EL (cell line): Measurements from ENCODE around the gene COL21A1.
"Not testable (repeated sequence)": the region's sequence is repeated elsewhere in the genome, so short reads cannot be mapped to it uniquely, and the experiment has no call there.

Experiments used
- DNase-seq: peaks from one replicate; pipeline ENCODE4 v3.0.0-alpha.2; 2016

The COL21A1 gene

GRCh38 chr6:56246881-56247653 is at the start of gene COL21A1:
Gene COL21A1, minus strand, starts transcription at chr6:56247580. Its CDS starts 64,962 bp downstream, at chr6:56182618.
- DNase-seq, result peak; percentile 18

DNA sequence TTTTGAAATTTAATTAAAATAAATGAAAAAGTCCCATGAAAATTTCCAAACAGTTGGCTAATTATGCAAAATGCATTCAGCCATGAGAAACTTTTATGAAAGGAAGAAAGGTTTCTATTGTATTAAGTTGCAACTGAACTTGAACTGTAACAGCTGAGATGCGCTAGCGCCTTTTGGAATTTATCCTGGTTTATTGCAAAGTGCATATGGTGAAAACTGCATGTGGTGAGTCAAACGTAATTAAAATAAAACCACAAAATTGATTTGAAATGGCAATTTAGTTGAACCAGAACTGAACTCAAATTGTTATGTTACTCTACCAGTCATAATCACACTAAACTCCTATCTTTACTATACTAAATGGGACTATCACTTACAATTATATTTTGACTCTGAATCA is 46.4 kb upstream of the COL21A1 start:
- DNase-seq, result no peak

DNA sequence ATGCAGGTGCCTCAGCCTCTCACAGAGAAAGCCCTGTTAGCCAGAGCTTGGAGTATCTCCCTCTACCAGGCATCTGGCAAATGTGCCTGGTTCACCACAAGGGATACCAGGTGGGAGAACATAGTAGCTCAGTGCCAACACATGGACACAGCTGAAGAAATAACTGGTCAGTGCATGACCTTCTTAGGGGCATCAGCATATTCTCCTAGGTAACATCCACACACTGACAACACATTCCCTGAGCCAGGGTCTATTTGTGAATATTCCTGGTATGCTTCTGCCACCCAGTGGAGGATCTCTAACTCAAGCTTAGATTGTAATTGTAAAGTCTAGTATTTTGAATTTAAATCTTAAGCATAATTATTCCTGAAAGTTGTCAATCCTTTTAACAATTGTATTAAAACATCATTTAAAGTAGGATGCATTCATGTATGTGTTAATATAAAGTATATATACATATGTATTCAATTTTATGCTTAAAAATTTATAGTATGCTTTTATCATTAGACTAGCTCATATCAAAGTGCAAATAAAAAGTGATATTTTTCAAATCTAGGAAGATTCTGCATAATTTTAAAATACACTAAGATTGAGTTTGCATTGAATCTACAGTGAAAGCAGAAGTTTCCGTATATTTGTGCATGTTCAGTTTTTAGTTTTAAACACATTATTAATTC is 45.3 kb upstream of the COL21A1 start:
- peak; percentile 48 for DNase-seq

GRCh38 chr6:56291302-56291917 is 44.0 kb upstream of the COL21A1 start:
- no peak for DNase-seq

GRCh38 chr6:56289721-56290120 is 42.3 kb upstream of the COL21A1 start:
- no peak for DNase-seq

DNA sequence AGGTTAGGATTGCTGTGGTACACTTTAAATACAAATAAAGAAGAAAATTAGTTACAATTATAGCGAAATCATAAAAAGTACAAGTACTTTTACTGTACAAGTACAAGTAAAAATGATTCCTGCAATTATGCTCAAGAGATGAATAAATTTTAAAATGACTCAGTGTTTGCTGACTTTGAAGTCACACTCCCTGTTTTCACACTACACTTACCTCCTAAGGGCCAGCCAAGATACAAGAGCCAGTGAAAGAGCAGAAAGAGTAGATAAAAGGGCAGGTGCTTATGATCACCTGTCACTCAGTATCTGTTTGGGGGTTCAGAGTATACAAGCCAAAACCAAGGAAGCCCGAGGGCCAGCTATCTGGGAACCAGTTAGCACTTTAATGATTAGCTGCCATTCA is 41.0 kb upstream of the COL21A1 start:
- no peak for DNase-seq

GRCh38 chr6:56282391-56282790 is 35.0 kb upstream of the COL21A1 start:
- DNase-seq, result no peak

GRCh38 chr6:56280126-56280525 is 32.7 kb upstream of the COL21A1 start:
- DNase-seq, result no peak

DNA sequence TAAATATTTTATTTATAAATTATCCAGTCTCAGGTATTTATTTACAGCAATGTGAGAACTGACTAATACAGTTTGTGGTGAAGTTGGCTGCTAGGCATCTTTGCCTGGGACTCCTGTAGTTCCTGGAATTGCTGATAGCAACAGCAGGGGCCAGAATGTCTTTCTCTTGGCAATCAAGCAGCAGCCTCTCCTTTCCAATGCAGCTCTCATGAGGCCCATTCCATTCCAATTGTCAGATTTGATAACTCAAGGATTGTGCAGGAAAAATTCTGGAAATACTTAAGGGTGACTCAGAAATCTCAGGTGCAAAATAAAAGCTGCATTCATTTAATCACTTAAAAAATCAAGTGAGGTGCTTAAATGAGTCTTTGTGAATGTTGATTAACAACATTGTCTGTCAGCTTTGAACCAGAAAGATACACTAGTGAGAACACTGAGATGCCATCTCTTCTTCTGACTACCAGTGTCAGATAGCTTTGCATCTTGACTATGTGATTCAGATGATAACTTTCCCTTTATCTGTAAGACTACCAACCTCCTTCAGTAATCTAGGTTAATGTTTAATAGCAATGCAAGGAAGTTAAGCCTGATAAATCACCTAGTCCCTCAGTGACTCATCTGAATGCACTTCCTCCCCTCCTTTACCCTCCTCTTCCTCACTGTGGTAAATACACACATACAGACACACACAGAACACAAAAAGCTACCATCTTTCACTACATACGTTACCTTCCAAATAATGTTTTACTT is 32.1 kb upstream of the COL21A1 start:
- no peak for DNase-seq

DNA sequence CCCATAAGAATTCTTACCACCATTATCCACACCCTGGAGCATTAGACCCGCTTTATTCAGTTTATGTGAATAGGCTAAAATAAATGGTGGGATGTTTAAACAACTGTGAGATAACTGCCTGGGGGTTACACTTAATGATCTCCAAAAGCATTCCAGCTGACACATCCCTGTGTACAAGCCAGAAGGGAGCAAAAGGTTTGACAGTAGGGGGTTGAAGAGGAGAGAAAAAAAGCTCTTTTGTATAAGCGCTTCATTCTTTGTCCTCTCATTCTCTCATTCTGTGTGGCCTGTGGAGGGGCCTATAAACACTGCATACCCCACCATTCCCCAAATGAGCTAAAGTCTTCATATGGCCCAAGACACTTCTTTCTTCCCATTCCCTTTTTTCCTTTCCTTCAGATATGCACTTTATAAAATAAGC is 30.8 kb upstream of the COL21A1 start:
- no peak for DNase-seq

DNA sequence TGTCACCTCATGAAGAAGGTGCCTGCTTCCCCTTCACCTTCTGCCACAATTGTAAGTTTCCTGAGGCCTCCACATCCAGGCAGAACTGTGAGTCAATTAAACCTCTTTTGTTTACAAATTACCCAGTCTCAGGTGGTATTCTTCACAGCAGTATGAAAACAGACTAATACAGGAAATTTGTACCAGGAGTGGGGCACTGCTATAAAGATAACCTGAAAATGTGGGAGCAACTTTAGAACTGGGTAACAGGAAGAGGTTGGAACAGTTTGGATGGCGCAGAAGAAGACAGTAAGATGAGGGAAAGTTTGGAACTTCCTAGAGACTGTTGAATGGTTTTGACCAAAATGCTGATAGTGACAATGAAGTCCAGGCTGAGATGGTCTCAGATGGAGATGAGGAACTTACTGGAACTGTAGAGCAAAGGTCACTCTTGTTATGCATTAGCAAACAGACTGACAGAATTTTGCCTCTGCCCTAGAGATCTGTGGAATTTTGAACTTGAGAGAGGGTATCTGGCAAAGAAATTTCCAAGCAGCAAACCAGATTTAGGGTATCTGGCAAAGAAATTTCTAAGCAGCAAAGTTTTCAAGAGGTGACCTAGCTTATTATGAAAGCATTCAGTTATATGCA is 23.5 kb upstream of the COL21A1 start:
- no peak for DNase-seq

GRCh38 chr6:56268266-56268665 is 20.9 kb upstream of the COL21A1 start:
- no peak for DNase-seq

- no peak for DNase-seq
Observed at GRCh38 chr6:56266011-56266410, 18.6 kb upstream of the COL21A1 start.

- no peak for DNase-seq
Observed at GRCh38 chr6:56263596-56264315, 16.4 kb upstream of the COL21A1 start.

GRCh38 chr6:56260593-56260992 is 13.2 kb upstream of the COL21A1 start:
- DNase-seq, result not testable (repeated sequence)

DNA sequence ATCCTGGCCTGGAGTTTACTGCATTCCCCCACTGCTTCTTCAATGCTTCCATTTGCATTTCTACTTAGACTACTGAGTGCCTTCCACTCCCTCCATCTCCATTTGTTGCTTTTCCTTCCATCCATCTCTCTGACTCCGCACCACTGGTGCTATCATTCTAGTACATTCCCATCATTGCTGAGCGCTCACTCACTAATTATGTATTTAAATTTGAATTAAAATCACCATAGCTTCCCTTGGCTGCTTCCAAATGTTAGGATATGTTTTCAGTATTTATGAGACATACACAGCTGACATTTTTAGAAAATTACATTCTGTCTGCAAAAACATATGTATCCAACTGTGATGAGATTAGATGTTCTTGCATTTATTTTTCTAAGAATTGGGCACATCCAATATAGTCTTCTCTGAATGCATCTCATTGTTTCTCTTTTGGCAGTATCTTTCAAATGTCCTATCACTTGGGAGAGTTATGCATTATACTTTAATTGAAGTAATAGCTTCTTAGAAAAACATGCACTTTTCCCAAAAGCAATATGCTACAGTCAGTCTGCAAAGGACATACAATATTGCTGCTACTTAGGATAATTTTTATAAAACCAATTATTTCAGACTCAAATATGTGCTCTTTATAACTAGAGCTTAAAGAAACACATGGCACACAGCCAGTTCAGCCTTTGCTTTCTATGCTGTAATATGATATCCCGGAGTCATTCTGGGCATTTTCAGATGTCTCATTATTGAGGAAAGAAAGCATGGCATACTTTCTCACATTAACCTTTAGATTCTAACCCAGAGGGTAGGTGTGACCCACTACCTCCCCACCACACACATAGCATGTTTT is 12.1 kb upstream of the COL21A1 start:
- peak; percentile 13 for DNase-seq

- no peak for DNase-seq
Observed at GRCh38 chr6:56255349-56255748, 8.0 kb upstream of the COL21A1 start.

DNA sequence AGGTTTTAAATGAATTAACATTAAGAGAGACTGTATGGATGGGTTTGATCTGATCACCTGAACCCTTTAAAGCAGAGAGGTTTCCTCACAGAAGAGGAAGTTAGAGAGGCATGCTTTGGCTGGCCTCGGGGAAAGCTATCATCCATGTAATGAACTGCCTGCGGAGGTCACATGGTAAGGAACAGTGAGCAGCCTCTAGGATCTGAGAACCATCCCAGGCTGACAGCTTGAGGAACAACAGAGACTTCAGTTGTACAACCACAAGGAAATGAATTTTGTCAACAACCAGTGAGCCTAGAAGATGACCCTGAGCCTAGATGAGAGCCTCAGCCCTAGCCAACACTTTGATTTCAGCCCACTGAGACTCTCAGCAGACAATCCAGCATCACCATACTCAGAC is 2.9 kb upstream of the COL21A1 start:
- no peak for DNase-seq

DNA sequence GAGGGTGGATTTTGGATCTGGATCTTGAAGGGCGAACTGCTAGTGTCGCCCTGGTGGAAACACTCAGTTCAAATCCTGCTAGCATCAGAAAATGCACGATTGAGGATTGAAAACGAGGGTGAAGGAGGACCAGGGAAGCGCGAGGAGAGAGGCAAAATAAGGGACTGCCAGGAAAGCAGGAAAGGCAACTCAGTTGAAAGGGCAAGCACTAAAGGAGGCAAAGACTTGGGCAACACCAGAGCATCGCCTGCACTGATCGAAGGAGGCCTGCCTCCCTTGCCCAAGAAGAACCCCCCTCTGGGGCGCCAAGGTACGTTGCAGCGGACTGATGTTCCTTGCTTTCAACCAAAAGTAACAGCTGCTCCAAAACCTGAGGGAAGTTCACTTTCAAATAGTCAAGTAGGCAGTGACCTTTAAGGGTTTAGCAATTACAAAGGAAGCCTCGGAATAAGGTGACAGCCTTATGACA is 308 bp upstream of the COL21A1 start:
- DNase-seq, result no peak

GRCh38 chr6:56246541-56246880 is 869 bp downstream of the COL21A1 start:
- no peak for DNase-seq

DNA sequence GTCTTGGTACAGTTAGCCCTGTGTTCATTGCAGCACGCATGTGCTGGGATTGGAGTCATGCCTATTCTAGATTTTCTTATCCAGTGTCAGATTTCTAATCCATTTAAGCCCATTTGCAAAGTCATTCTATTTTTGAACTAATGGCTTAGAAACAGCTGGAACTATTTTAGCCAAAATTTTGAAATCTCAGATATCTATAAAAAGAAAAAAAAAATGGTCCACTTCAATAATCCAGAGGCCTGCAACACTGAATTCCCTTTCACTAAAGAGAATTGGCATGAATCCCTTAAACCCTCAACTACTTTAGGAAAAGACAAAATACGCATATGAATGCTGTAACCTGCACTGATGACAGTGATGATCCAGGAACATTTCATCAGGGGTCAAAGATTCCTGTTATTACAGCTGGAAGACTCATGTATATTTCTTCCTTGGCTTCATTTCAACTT is 1.5 kb downstream of the COL21A1 start:
- no peak for DNase-seq
